Left ventricle myocardium inferior (tissue), 1 donor: Measurements from ENCODE around the gene WDR46. TPM values are rescaled to one million over a fixed set of nuclear protein-coding genes. Genes with fewer than 3 reads are reported as not detected.

Experiments
- DNase-seq: peaks from one replicate; pipeline ENCODE4 v3.0.0-alpha.2; 2020
- H3K27ac ChIP-seq: fragments of 200-600 bp; replicated peaks from 2 replicates; pipeline ENCODE4 v1.8.0; 2021
- H3K27me3 ChIP-seq: fragments of 200-600 bp; 2 replicates; pipeline ENCODE4 v1.8.0; 2021; ENCODE audit warnings: low read depth
- H3K36me3 ChIP-seq: fragments of 200-600 bp; 2 replicates; pipeline ENCODE4 v1.8.0; 2021
- H3K4me1 ChIP-seq: fragments of 200-600 bp; 2 replicates; pipeline ENCODE4 v1.8.0; 2021
- H3K4me3 ChIP-seq: fragments of 200-600 bp; 2 replicates; pipeline ENCODE4 v1.8.0; 2021; ENCODE audit warnings: mild to moderate bottlenecking, moderate library complexity
- H3K9me3 ChIP-seq: fragments of 200-600 bp; replicated peaks from 2 replicates; pipeline ENCODE4 v1.8.0; 2021
- CTCF ChIP-seq: fragments of 200-600 bp; IDR thresholded peaks from 2 replicates; pipeline ENCODE4 v1.8.0; 2021; ENCODE audit warnings: antibody characterized with exemption, mild to moderate bottlenecking, borderline replicate concordance
- intact Hi-C: fragments of 100-400 bp; cut with micrococcal nuclease; formaldehyde crosslinking; loops from one replicate; pipeline ENCODE4 v1.11.0; 2022
- microRNA-seq: library from miRNA; unstranded; fragments of <30 nt; microRNA quantifications from one replicate; pipeline ENCODE4 v1.2.0, GENCODE V29; 2020
- total RNA-seq: library from RNA; stranded (reverse); fragmentation: NEBNext Ultra II Directional; extraction: Animal tissue kit (Norgen Biotek cat#: 25700); gene quantifications from one replicate; pipeline ENCODE4 v1.2.1, GENCODE V29; 2021
- donor health status: DM: no; HTN: yes; CAD: no; lungs with severe emphysema.

WDR46 gene
- total RNA-seq, 1 donor from 2014 or later, result 13.3 TPM

- intact Hi-C loops, result no loop called here
- no peaks in the 10 kb centered on the region for H3K4me1 ChIP-seq
- H3K27ac ChIP-seq, result no peak overlapping the region
- no peak for TF ChIP-seq CTCF
- H3K36me3 ChIP-seq, result no peaks in the 10 kb centered on the region
- no peak overlapping the region for H3K4me3 ChIP-seq
- no peak for DNase-seq
- H3K9me3 ChIP-seq, result no peaks in the 10 kb centered on the region
- peaks cover 63% of the 10 kb centered on the region for H3K27me3 ChIP-seq
Observed at GRCh38 chr6:33241968-33242367, 47.1 kb downstream of the WDR46 start.

- DNase-seq, result no peak
- TF ChIP-seq CTCF, result no peak
- peaks cover 83% of the 10 kb centered on the region for H3K27me3 ChIP-seq
- H3K36me3 ChIP-seq, result no peaks in the 10 kb centered on the region
- intact Hi-C loops, result no loop called here
- no peaks in the 10 kb centered on the region for H3K4me1 ChIP-seq
- no peak overlapping the region for H3K27ac ChIP-seq
- H3K9me3 ChIP-seq, result no peaks in the 10 kb centered on the region
- no peak overlapping the region for H3K4me3 ChIP-seq
Observed at GRCh38 chr6:33237741-33238140, 51.3 kb downstream of the WDR46 start.

- Histone ChIP-seq H3K27ac (no peak overlapping the region), H3K4me1 (no peaks in the 10 kb centered on the region), H3K4me3 (no peak overlapping the region), H3K9me3 (no peaks in the 10 kb centered on the region), H3K36me3 (no peaks in the 10 kb centered on the region), H3K27me3 (peaks cover 79% of the 10 kb centered on the region)
- DNase-seq, result no peak
- TF ChIP-seq CTCF, result no peak
- intact Hi-C loops, result no loop called here
Observed at GRCh38 chr6:33236852-33237251, 52.2 kb downstream of the WDR46 start.

GRCh38 chr6:33236328-33236727 lies 52.7 kb downstream of the WDR46 start:
- Histone ChIP-seq H3K36me3 (no peaks in the 10 kb centered on the region), H3K9me3 (no peaks in the 10 kb centered on the region), H3K27ac (no peak overlapping the region), H3K4me1 (no peaks in the 10 kb centered on the region), H3K27me3 (peaks cover 74% of the 10 kb centered on the region), H3K4me3 (no peak overlapping the region)
- intact Hi-C loops, result no loop called here
- TF ChIP-seq CTCF, result no peak
- no peak for DNase-seq

- Histone ChIP-seq H3K4me3 (no peak overlapping the region), H3K9me3 (no peaks in the 10 kb centered on the region), H3K27ac (no peak overlapping the region), H3K36me3 (no peaks in the 10 kb centered on the region), H3K27me3 (peaks cover 66% of the 10 kb centered on the region), H3K4me1 (no peaks in the 10 kb centered on the region)
- TF ChIP-seq CTCF, result no peak
- intact Hi-C loops, result no loop called here
- no peak for DNase-seq
Observed at GRCh38 chr6:33235221-33235634, 53.8 kb downstream of the WDR46 start.

Small RNA genes within 50 kb of the gene (microRNA-seq; reads per million reads assigned to microRNA genes)
- not detected for gene MIR6834
- gene MIR6873, result not detected

Other genes starting within 250 kb of the WDR46 start
- gene HLA-DPA1, start 215.6 kb downstream of the WDR46 start, total RNA-seq, result 28.8 TPM
- gene HLA-DPB1, start 213.2 kb downstream of the WDR46 start, total RNA-seq, result 34.1 TPM
- 1.3 TPM for gene COL11A2, start 96.8 kb downstream of the WDR46 start, total RNA-seq
- 40.3 TPM for gene RXRB, start 88.6 kb downstream of the WDR46 start, total RNA-seq
- 50.5 TPM for gene SLC39A7, start 88.4 kb downstream of the WDR46 start, total RNA-seq
- gene HSD17B8, start 84.6 kb downstream of the WDR46 start, total RNA-seq, result 18.2 TPM
- 28.4 TPM for gene RING1, start 80.7 kb downstream of the WDR46 start, total RNA-seq
- gene VPS52, start 17.4 kb downstream of the WDR46 start, total RNA-seq, result 35.1 TPM
- gene RPS18, start 17.2 kb downstream of the WDR46 start, total RNA-seq, result 950 TPM
- gene B3GALT4, start 12.1 kb downstream of the WDR46 start, total RNA-seq, result 7.5 TPM
- 47.8 TPM for gene PFDN6, start 362 bp upstream of the WDR46 start, total RNA-seq
- gene RGL2, start 9.7 kb upstream of the WDR46 start, total RNA-seq, result 59.4 TPM
- 92.3 TPM for gene TAPBP, start 24.8 kb upstream of the WDR46 start, total RNA-seq
- 13.3 TPM for gene ZBTB22, start 28.5 kb upstream of the WDR46 start, total RNA-seq
- 17.7 TPM for gene DAXX, start 33.7 kb upstream of the WDR46 start, total RNA-seq
- 0.49 TPM for gene KIFC1, start 102.6 kb upstream of the WDR46 start, total RNA-seq
- gene PHF1, start 121.8 kb upstream of the WDR46 start, total RNA-seq, result 52.2 TPM
- 107 TPM for gene CUTA, start 128.9 kb upstream of the WDR46 start, total RNA-seq
- gene SYNGAP1, start 130.8 kb upstream of the WDR46 start, total RNA-seq, result 6.5 TPM
- 4.9 TPM for gene ZBTB9, start 165.3 kb upstream of the WDR46 start, total RNA-seq